HEK293T (cell line): ENCODE results near the gene VAT1L.

Experiments
- ARNT ChIP-seq: fragments of 450-650 bp; IDR thresholded peaks from 2 replicates; pipeline ENCODE4 v1.6.1; 2017; ENCODE audit warnings: mild to moderate bottlenecking
- BHLHE40 ChIP-seq: fragments of 450-650 bp; IDR thresholded peaks from 2 replicates; pipeline ENCODE4 v1.6.1; 2016; ENCODE audit warnings: mild to moderate bottlenecking, moderate library complexity, borderline replicate concordance
- CTBP1 ChIP-seq: fragments of 450-650 bp; IDR thresholded peaks from 2 replicates; pipeline ENCODE4 v1.6.1; 2016; ENCODE audit warnings: borderline replicate concordance
- ELF4 ChIP-seq: fragments of 450-650 bp; IDR thresholded peaks from 2 replicates; pipeline ENCODE4 v1.6.1; 2017; ENCODE audit warnings: antibody characterized with exemption
- FOXA1 ChIP-seq: fragments of 450-650 bp; IDR thresholded peaks from 2 replicates; pipeline ENCODE4 v1.6.1; 2016; ENCODE audit warnings: mild to moderate bottlenecking
- FOXK2 ChIP-seq: fragments of 450-650 bp; IDR thresholded peaks from 2 replicates; pipeline ENCODE4 v1.6.1; 2016; ENCODE audit warnings: mild to moderate bottlenecking
- HDGF ChIP-seq: fragments of 450-650 bp; IDR thresholded peaks from 2 replicates; pipeline ENCODE4 v1.6.1; 2017; ENCODE audit warnings: antibody characterized with exemption, borderline replicate concordance
- L3MBTL2 ChIP-seq: fragments of 450-650 bp; conservative IDR thresholded peaks from 2 replicates; pipeline ENCODE4 v1.6.1; 2016; ENCODE audit warnings: mild to moderate bottlenecking
- NFRKB ChIP-seq: fragments of 450-650 bp; IDR thresholded peaks from 2 replicates; pipeline ENCODE4 v1.6.1; 2016; ENCODE audit warnings: mild to moderate bottlenecking, moderate library complexity
- PKNOX1 ChIP-seq: fragments of 450-650 bp; IDR thresholded peaks from 2 replicates; pipeline ENCODE4 v1.6.1; 2016
- SP1 ChIP-seq: fragments of 450-650 bp; IDR thresholded peaks from 2 replicates; pipeline ENCODE4 v1.6.1; 2017
- SUZ12 ChIP-seq: fragments of 450-650 bp; IDR thresholded peaks from 2 replicates; pipeline ENCODE4 v1.6.1; 2016; ENCODE audit warnings: mild to moderate bottlenecking
- TARDBP ChIP-seq: fragments of 450-650 bp; IDR thresholded peaks from 2 replicates; pipeline ENCODE4 v1.6.1; 2016
- ZNF384 ChIP-seq: fragments of 450-650 bp; IDR thresholded peaks from 2 replicates; pipeline ENCODE4 v1.6.1; 2016

GRCh38 chr16:77759821-77760220 is 28.5 kb upstream of the VAT1L start:
- TF ChIP-seq PKNOX1 (no peak), SP1 (no peak), NFRKB (no peak), L3MBTL2 (no peak), HDGF (no peak), SUZ12 (no peak), FOXA1 (no peak), TARDBP (no peak), BHLHE40 (no peak), FOXK2 (no peak), ARNT (no peak), ZNF384 (no peak), CTBP1 (no peak), ELF4 (no peak)
